Trophoblast cell (in vitro differentiated cells and primary cell): ENCODE results near the gene RPTOR.

ENCODE experiments used
- DNase-seq, 2 donors: peaks; one replicate each; pipeline ENCODE4 v3.0.0-alpha.2; 2016
- H2AFZ ChIP-seq: 2 replicates; pipeline ENCODE4 v1.6.1; 2013; ENCODE audit warnings: low read length, moderate library complexity, mild to moderate bottlenecking; ENCODE audit not compliant: insufficient read depth, poor library complexity
- H2AK5ac ChIP-seq: 2 replicates; pipeline ENCODE4 v1.6.1; 2013; ENCODE audit warnings: mild to moderate bottlenecking, low read length
- H2BK120ac ChIP-seq: 2 replicates; pipeline ENCODE4 v1.6.1; 2013; ENCODE audit warnings: low read length, mild to moderate bottlenecking, moderate library complexity; ENCODE audit not compliant: insufficient read depth, poor library complexity
- H2BK12ac ChIP-seq: 2 replicates; pipeline ENCODE4 v1.6.1; 2013; ENCODE audit warnings: mild to moderate bottlenecking, low read length, moderate library complexity
- H2BK5ac ChIP-seq: 2 replicates; pipeline ENCODE4 v1.6.1; 2013; ENCODE audit warnings: low read length, low read depth, moderate library complexity, mild to moderate bottlenecking; ENCODE audit not compliant: poor library complexity
- H3K14ac ChIP-seq: 2 replicates; pipeline ENCODE4 v1.6.1; 2013; ENCODE audit warnings: mild to moderate bottlenecking, low read length
- H3K18ac ChIP-seq: 2 replicates; pipeline ENCODE4 v1.6.1; 2013; ENCODE audit warnings: mild to moderate bottlenecking, low read length
- H3K23ac ChIP-seq: 2 replicates; pipeline ENCODE4 v1.6.1; 2013; ENCODE audit warnings: low read length
- H3K27ac ChIP-seq: 2 replicates; pipeline ENCODE4 v1.5.1; 2013; ENCODE audit warnings: low read depth, mild to moderate bottlenecking, inconsistent platforms, low read length, moderate library complexity
- H3K27me3 ChIP-seq: 2 replicates; pipeline ENCODE4 v1.6.1; 2013; ENCODE audit warnings: inconsistent platforms, mild to moderate bottlenecking, low read length, moderate library complexity; ENCODE audit not compliant: insufficient read depth
- H3K36me3 ChIP-seq, 2 experiments: 1 replicate in 1 of 2; 2 replicates in 1 of 2; pipeline ENCODE4 v1.6.1; 2013; ENCODE audit warnings: low read length in 2 of 2, mild to moderate bottlenecking in 2 of 2, moderate library complexity in 1 of 2; ENCODE audit not compliant: insufficient read depth in 2 of 2, control insufficient read depth in 1 of 2
- H3K4ac ChIP-seq: 2 replicates; pipeline ENCODE4 v1.6.1; 2013; ENCODE audit warnings: low read depth, mild to moderate bottlenecking, low read length, moderate library complexity
- H3K4me1 ChIP-seq, 2 experiments: 1 replicate in 1 of 2; 2 replicates in 1 of 2; pipeline ENCODE4 v1.6.1; 2013; ENCODE audit warnings: low read length in 2 of 2, mild to moderate bottlenecking in 2 of 2, moderate library complexity in 1 of 2; ENCODE audit not compliant: insufficient read depth in 2 of 2, control insufficient read depth in 1 of 2
- H3K4me2 ChIP-seq: 2 replicates; pipeline ENCODE4 v1.6.1; 2013; ENCODE audit warnings: inconsistent platforms, mild to moderate bottlenecking, low read length, moderate library complexity
- H3K4me3 ChIP-seq: 2 replicates; pipeline ENCODE4 v1.5.1; 2013; ENCODE audit warnings: mild to moderate bottlenecking, low read depth, low read length, inconsistent platforms
- H3K79me1 ChIP-seq: one replicate; pipeline ENCODE4 v1.6.1; 2013; ENCODE audit warnings: low read length
- H3K79me2 ChIP-seq: 2 replicates; pipeline ENCODE4 v1.6.1; 2013; ENCODE audit warnings: low read length, mild to moderate bottlenecking; ENCODE audit not compliant: control insufficient read depth, insufficient read depth, poor library complexity
- H3K9ac ChIP-seq: 2 replicates; pipeline ENCODE4 v1.6.1; 2013; ENCODE audit warnings: mild to moderate bottlenecking, low read length
- H3K9me3 ChIP-seq: 2 replicates; pipeline ENCODE4 v1.6.1; 2013; ENCODE audit warnings: low read depth, mild to moderate bottlenecking, control low read depth, inconsistent platforms, low read length; ENCODE audit not compliant: insufficient read depth
- H4K12ac ChIP-seq: 2 replicates; pipeline ENCODE4 v1.6.1; 2013; ENCODE audit warnings: low read depth, mild to moderate bottlenecking, low read length, moderate library complexity
- H4K8ac ChIP-seq: 2 replicates; pipeline ENCODE4 v1.6.1; 2013; ENCODE audit warnings: low read depth, mild to moderate bottlenecking, low read length, moderate library complexity
- H4K91ac ChIP-seq: one replicate; pipeline ENCODE4 v1.6.1; 2013; ENCODE audit warnings: low read depth, mild to moderate bottlenecking, low read length, moderate library complexity
- WGBS: extraction: QIAGEN DNeasy Blood & Tissue Kit; methylation state at CpG from one replicate; pipeline ENCODE4 v1.1.7; 2013; ENCODE audit warnings: missing lambda C conversion rate; ENCODE audit not compliant: insufficient read length, insufficient coverage; ENCODE audit errors: extremely low coverage; 5-methylcytosine and 5-hydroxymethylcytosine counted together

The RPTOR gene

GRCh38 chr17:81006891-81007290, 462.3 kb downstream of the RPTOR start:
- H3K4me2 ChIP-seq = no peak overlapping the region
- H3K79me1 ChIP-seq = no peaks in the 10 kb centered on the region
- no peak overlapping the region for H3K9ac ChIP-seq
- no peak overlapping the region for H2AK5ac ChIP-seq
- H3K23ac ChIP-seq = no peak overlapping the region
- no peak overlapping the region for H4K8ac ChIP-seq
- no peak overlapping the region for H3K18ac ChIP-seq
- H3K14ac ChIP-seq = no peak overlapping the region
- H2BK120ac ChIP-seq = no peak overlapping the region
- peaks cover 3% of the 10 kb centered on the region for H3K9me3 ChIP-seq
- no peaks in the 10 kb centered on the region for H3K79me2 ChIP-seq
- no peak overlapping the region for H3K4ac ChIP-seq
- WGBS = no CpG with 5 or more reads among the region's 10 CpGs
- peaks cover 20% of the 10 kb centered on the region for H3K27me3 ChIP-seq
- DNase-seq = no peak
- no peak overlapping the region for H4K12ac ChIP-seq
- no peak overlapping the region for H3K4me3 ChIP-seq
- H3K4me1 ChIP-seq = peaks cover 0 to 2% of the 10 kb centered on the region in 2 experiments
- no peak overlapping the region for H3K27ac ChIP-seq
- no peak overlapping the region for H2BK5ac ChIP-seq
- H2BK12ac ChIP-seq = no peak overlapping the region
- no peak overlapping the region for H4K91ac ChIP-seq
- no peaks in the 10 kb centered on the region for H3K36me3 ChIP-seq
- no peak overlapping the region for H2AFZ ChIP-seq

DNA sequence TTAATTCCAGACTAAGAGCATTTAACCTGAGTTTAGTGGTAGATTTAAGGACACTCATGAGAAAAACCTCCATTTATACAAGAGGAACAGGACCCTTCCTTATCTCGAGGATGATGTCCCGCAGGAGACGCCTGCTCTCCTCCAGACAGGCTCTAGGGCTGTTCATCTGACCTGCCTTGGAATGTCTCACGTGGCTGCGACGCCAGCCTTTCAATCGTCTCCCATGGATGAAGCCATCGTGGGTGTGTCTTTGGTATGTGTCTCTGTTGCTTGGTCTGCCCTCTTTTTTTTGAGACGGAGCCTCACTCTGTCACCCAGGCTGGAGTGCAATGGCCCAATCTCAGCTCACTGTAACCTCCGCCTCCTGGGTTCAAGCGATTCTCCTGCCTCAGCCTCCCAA, 463.5 kb downstream of the RPTOR start:
- Histone ChIP-seq H3K4me2 (no peak overlapping the region), H3K79me2 (no peaks in the 10 kb centered on the region), H3K27ac (no peak overlapping the region), H4K8ac (no peak overlapping the region), H2AFZ (no peak overlapping the region), H3K9ac (no peak overlapping the region), H3K23ac (no peak overlapping the region), H3K18ac (no peak overlapping the region), H4K91ac (no peak overlapping the region), H2BK12ac (no peak overlapping the region), H4K12ac (no peak overlapping the region), H3K14ac (no peak overlapping the region), H3K4ac (no peak overlapping the region), H3K4me3 (no peak overlapping the region), H3K4me1 (peaks cover 0 to 2% of the 10 kb centered on the region in 2 experiments), H2BK120ac (no peak overlapping the region), H3K36me3 (peaks cover 0 to 6% of the 10 kb centered on the region in 2 experiments), H3K79me1 (peaks cover 3% of the 10 kb centered on the region), H3K27me3 (peaks cover 20% of the 10 kb centered on the region), H3K9me3 (peaks cover 6% of the 10 kb centered on the region), H2AK5ac (no peak overlapping the region), H2BK5ac (no peak overlapping the region)
- no CpG with 5 or more reads among the region's 11 CpGs for WGBS
- no peak for DNase-seq

- Histone ChIP-seq H3K36me3 (peaks cover 0 to 6% of the 10 kb centered on the region in 2 experiments), H3K4me1 (peaks cover 0 to 2% of the 10 kb centered on the region in 2 experiments), H3K18ac (no peak overlapping the region), H4K91ac (no peak overlapping the region), H2AFZ (no peak overlapping the region), H2BK12ac (no peak overlapping the region), H2AK5ac (no peak overlapping the region), H3K4ac (no peak overlapping the region), H3K4me3 (no peak overlapping the region), H4K8ac (no peak overlapping the region), H2BK5ac (no peak overlapping the region), H4K12ac (no peak overlapping the region), H3K4me2 (no peak overlapping the region), H3K9me3 (peaks cover 6% of the 10 kb centered on the region), H3K14ac (no peak overlapping the region), H2BK120ac (no peak overlapping the region), H3K79me2 (no peaks in the 10 kb centered on the region), H3K79me1 (peaks cover 3% of the 10 kb centered on the region), H3K27me3 (peaks cover 12% of the 10 kb centered on the region), H3K23ac (no peak overlapping the region), H3K27ac (no peak overlapping the region), H3K9ac (no peak overlapping the region)
- WGBS = no CpG with 5 or more reads among the region's 14 CpGs
- no peak for DNase-seq
Measured at GRCh38 chr17:81009136-81009535, 464.5 kb downstream of the RPTOR start.

GRCh38 chr17:81010935-81011334, 466.3 kb downstream of the RPTOR start:
- Histone ChIP-seq H3K18ac (no peak overlapping the region), H3K9me3 (peaks cover 6% of the 10 kb centered on the region), H2BK12ac (no peak overlapping the region), H2AK5ac (no peak overlapping the region), H3K4me2 (no peak overlapping the region), H2BK5ac (no peak overlapping the region), H3K23ac (no peak overlapping the region), H3K4me1 (peaks cover 0 to 2% of the 10 kb centered on the region in 2 experiments), H2AFZ (no peak overlapping the region), H3K14ac (no peak overlapping the region), H3K36me3 (peaks cover 0 to 6% of the 10 kb centered on the region in 2 experiments), H3K79me1 (peaks cover 3% of the 10 kb centered on the region), H3K4ac (no peak overlapping the region), H3K27me3 (peaks cover 3% of the 10 kb centered on the region), H4K12ac (no peak overlapping the region), H4K8ac (no peak overlapping the region), H2BK120ac (no peak overlapping the region), H3K27ac (no peak overlapping the region), H3K4me3 (no peak overlapping the region), H3K79me2 (no peaks in the 10 kb centered on the region), H4K91ac (no peak overlapping the region), H3K9ac (no peak overlapping the region)
- no CpG with 5 or more reads among the region's 2 CpGs for WGBS
- DNase-seq = no peak
